GM12872 (cell line): ENCODE data around the gene ATP2A3.

ENCODE experiments used
- CTCF ChIP-seq: IDR thresholded peaks from 3 replicates; pipeline ENCODE4 v1.5.1; 2011; ENCODE audit warnings: low read depth, mild to moderate bottlenecking, low read length, moderate library complexity; ENCODE audit not compliant: insufficient read depth

ATP2A3 gene

GRCh38 chr17:3915995-3916696 is 48.1 kb downstream of the ATP2A3 start, which contains the start of gene P2RX1:
TSS of gene P2RX1 (minus strand) at chr17:3916465. CDS start at chr17:3916225, 240 bp downstream.
- no peak for TF ChIP-seq CTCF

GRCh38 chr17:3915581-3915994 is 48.6 kb downstream of the ATP2A3 start:
- TF ChIP-seq CTCF = no peak

DNA sequence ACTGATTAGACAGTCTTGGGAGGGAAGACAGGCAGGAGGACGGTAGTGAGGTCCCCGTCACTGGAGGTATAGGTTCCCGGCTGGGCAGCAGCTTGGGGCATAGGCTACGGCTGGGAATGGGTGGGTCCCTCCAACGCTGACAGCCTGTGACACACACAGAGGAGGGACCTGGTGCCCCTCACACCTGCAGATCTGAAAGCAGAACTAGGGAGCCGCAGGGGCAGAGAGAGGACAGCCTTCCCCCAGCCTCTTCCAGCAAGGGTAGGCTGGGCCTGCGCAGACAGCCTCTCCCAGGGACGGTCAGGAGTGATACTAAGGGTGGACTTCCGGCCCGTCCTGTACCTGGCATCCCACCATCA is 49.9 kb downstream of the ATP2A3 start:
- TF ChIP-seq CTCF = no peak

DNA sequence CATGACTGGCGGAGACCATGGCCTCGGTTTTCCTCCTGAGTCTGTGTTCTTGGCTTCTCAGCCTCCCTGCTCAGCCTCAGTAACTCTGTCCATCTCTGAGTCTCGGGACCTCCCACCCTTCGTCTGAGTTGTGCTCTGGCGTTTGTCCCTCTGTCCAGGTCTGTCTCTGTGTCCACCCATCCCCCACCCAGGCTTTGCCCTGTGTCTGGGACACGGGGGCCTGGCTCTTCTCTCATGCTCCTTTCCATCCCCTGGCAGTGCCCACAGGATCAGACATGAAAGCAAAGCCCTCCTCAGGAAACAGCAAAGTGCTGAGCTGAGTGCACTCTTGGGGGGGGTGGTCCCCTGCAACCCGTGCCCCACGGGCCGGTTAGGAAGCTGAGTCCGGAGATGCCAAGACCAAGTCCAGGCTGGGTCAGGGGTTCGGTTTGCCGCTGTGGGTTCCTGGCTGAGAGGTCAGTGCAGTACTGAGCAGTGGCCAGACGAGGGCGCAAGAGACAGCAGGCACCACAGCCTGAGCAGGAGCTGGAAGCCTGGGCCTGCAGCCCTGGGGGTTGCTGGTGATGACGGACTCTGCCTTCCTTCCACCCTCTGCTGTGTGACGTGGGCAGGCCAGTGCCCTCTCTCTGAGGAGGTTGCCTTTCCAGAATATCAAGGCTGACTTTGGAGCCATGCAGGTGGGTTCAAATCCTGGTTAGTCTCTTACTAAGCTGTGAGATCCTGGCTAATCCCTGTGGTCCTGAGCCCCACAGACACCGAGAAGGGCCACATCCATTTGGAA is 50.5 kb downstream of the ATP2A3 start:
- peak; percentile 100 for TF ChIP-seq CTCF

DNA sequence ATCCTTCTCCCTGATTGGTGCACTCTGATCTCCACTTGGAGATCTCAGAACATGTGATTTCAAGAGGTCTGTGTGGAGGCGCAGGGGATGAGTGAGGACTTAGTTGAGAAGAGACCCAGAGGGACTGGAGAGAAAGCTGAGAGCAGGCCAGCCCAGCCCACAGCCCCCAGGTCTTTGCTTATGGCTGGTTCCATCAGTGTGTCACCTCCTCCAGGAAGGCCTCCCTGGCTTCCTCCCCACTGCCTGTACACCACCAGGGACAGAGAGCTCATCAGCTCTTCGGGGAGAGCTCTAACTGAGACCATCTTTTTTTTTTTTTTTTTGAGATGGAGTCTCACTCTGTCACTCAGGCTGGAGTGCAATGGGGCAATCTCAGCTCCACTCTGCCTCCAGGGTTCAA is 51.4 kb downstream of the ATP2A3 start:
- no peak for TF ChIP-seq CTCF

DNA sequence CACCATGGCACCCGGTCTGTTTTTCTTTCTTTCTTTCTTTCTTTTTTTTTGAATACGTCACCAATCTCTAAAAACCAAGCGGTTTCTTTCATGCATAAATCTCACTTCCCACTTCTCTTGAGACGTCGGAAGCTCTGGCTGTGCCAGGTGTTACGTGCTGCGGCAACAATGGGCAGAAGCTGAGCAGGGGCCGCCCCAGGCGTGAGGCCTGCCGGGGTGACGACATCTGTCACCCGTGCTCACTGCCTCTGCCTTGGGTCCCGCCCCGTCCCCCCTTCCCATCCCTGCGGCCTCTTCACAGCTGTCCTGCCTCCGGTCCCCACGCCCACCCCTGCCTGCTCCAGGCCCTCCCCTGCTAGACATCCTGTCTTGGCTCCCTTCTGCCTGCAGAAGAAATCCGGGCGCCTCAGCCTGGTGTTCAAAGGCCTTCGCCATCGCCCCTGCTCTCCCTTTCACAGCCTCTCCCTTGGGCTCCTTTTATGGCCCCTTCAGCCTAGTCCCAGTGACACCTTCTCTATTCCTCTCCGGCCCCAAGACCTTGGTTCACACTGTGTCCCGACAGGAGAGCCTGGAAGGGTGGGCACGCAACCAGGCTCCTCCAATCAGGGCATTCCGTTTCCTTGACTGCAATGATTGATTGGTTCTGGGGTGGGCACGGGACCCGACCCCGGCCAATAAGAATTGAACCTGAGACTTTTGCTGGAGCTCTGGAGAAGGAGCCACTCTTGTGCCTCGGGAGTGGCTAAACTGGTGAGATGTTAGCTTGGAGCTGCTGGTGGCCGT is 52.8 kb downstream of the ATP2A3 start:
- no peak for TF ChIP-seq CTCF
